GM19397 (cell line): Measurements from ENCODE around the gene GRIA1.

ENCODE experiments used
- ATAC-seq: cut with Tn5 transposase; IDR thresholded peaks from one replicate; pipeline ENCODE4 v1.9.1; 2021; ENCODE audit warnings: mild to moderate bottlenecking, moderate library complexity; ENCODE audit not compliant: unreplicated experiment

GRIA1 gene

GRCh38 chr5:153490118-153491037 lies at the start of gene GRIA1:
GRIA1 (plus strand) TSS chr5:153490670.
- ATAC-seq: no peak

DNA sequence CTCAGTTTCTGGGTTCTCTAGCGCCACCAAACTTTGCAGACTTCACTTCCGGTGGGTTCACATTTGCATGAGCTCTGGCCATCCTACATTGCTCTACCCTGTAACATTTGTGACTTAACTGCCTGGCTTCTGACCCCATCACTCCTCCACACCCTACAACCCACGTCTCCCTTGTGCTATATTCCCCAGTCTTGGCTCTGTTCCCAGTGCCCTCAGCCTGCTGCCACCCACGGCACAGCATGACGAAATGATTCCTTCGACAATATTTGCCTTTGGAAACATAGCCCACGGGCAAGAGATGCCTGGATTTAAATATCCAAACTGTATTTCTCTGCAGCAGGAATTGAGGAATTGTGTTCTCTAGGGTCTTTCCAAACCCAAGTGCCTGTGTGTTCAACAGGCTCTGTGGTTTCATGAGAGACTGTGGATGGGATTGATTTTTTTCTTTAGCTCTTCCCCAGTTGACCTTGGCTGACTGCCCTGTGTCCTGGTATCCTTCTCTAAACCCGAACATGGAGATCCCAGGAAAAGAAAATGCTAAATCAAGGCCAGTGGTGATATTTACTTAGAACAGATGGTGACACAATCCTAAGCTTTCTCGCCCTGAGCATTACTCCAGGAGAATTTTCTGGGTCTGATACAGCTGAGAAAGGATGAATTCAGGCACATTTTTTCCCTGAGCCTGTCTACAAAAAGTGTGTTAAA lies 44.4 kb upstream of the GRIA1 start:
- no peak for ATAC-seq

GRCh38 chr5:153447534-153447933 lies 42.9 kb upstream of the GRIA1 start:
- ATAC-seq: no peak

- ATAC-seq: no peak
These were observed 34.1 kb upstream of the GRIA1 start for GRCh38 chr5:153456354-153456753.

DNA sequence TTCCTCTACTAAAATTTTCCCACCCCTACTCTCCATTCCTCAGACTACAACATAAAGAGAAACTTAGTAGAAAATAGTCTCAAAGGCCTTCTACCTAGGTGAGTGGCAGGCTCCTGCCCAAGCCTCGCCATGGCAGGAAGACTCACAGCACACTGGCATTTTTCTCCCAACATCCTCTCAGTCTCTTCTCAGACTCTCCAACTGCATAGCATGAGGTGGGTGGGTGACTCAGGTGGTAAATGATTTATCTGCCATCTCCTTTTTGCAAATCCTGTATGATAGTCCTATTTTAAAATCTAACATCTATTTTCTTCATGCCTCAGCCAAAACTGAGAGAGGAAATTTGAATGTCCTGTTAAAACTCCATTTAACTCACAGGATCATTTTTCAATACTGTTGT lies 33.5 kb upstream of the GRIA1 start:
- no peak for ATAC-seq

GRCh38 chr5:153458268-153458667 lies 32.2 kb upstream of the GRIA1 start:
- no peak for ATAC-seq

- no peak for ATAC-seq
These were observed 31.3 kb upstream of the GRIA1 start for GRCh38 chr5:153459051-153459743.

DNA sequence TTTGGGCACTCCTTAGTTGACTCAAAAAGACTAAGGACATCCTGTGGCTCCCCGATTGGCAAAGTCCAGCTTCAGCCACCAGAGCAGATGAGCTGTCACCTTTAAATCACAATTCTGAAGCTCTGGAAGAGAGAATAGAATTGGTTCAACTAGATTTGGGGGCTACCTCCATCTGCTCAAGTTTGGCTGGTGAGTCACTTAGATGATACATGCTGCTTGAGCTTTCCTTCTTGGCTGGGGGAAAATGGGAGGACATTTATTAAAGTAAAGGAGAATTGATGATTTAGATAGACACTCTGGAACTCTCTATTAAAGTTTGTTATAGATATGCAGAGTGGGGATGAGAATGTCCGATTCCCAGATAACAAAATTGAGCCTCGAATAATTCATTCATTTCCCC lies 30.0 kb upstream of the GRIA1 start:
- no peak for ATAC-seq

DNA sequence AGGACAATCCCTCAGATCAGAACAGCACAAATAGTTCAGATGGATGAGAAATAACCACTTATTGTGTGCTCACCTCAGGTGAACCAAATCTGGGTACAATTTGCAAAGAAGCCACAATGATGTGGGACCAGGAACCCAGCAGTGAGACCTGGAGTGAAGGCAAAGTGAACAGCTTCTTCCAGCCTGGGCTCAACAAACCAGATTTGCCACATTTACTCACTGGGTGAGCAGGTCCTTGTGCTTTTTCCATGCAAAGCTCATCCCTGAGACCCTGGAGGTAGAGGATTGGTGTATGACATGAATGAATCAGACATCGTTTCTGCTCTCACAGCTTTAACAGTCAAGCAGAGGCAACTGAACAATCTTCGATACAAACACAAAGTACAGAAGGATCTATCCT lies 29.1 kb upstream of the GRIA1 start:
- ATAC-seq: no peak

DNA sequence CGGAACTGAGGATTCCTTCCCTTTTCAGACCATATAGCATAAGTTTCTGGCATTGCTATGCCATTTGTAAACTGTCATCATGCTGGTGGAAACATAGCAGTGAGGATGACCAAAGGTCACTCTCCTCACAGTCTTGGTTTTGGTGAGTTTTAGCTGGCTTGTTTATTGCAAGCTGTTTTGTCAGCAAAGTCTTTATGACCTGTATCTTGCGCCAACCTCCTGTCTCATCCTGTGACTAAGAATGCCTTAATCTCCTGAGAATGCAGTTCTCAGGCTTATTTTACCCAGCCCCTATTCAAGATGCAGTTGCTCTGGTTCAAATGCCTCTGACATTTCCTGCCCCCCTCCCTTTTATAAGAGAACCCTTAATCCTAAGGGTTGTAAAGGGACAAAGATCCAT lies 26.7 kb upstream of the GRIA1 start:
- ATAC-seq: no peak

- ATAC-seq: no peak
These were observed 22.9 kb upstream of the GRIA1 start for GRCh38 chr5:153467546-153467945.

- no peak for ATAC-seq
These were observed 21.0 kb upstream of the GRIA1 start for GRCh38 chr5:153469423-153469822.

GRCh38 chr5:153470736-153471135 lies 19.7 kb upstream of the GRIA1 start:
- no peak for ATAC-seq

DNA sequence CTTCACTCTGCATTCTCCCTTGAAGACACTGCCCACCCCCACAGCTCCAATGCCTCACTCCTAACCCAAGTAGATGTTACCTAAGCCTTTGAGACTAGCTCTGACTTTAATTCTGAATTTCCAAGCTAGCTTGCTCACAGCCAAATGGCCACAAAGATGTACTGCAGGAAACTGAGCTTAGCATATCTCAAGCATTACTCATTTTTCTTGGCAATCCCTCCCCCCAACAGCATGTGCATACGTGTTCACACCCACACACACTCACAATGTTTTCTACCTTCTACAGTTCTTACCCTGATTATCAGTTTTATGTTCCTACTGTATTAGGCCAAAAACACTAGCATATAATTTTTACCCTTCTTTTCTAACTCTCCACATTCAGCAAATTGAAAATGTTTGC lies 13.7 kb upstream of the GRIA1 start:
- ATAC-seq: no peak

DNA sequence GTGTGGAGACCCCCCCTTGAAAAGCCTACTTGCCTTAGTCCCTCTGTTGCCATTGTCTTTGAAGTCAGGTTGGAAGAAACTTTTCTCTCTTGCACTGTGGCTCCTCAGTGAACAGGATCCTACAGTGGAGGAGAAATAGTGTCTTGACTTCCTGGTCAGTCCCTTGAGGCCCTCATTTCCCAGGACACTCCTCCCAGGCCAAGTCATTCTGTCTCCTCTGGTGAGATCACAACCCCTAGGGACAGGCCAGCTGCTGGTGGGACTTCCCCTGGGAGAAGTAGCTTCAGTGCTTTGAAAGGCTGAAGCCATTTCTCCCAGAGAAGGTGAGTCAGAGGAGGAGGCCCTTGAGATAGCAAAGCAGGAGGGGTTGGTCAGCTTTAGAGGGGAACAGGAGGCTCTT lies 10.1 kb upstream of the GRIA1 start:
- ATAC-seq: peak; percentile 93

GRCh38 chr5:153483482-153483881 lies 7.0 kb upstream of the GRIA1 start:
- no peak for ATAC-seq

- ATAC-seq: no peak
These were observed 4.8 kb upstream of the GRIA1 start for GRCh38 chr5:153485641-153486040.

DNA sequence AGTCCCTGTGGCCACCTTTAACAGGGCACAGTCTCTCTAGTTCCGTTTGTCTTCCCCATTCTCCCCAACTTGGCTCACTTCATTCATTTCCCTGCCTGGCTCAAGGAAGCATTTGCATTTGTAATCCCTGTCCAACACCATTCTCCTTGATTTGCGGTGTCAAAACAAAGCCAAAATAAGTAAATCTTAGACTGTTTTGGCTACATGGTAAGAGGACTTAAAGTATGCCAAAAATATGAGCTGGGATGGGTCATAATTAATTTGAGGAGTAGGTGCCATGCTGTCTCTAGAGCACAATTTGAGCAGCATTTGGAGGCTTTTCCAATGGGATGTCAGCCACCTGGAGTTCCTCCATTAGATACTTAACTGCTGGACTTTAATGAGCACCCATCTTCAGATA lies 3.7 kb upstream of the GRIA1 start:
- ATAC-seq: no peak

GRCh38 chr5:153489611-153490010 lies 859 bp upstream of the GRIA1 start:
- ATAC-seq: no peak

- ATAC-seq: no peak
These were observed 721 bp downstream of the GRIA1 start for GRCh38 chr5:153491038-153491744.

DNA sequence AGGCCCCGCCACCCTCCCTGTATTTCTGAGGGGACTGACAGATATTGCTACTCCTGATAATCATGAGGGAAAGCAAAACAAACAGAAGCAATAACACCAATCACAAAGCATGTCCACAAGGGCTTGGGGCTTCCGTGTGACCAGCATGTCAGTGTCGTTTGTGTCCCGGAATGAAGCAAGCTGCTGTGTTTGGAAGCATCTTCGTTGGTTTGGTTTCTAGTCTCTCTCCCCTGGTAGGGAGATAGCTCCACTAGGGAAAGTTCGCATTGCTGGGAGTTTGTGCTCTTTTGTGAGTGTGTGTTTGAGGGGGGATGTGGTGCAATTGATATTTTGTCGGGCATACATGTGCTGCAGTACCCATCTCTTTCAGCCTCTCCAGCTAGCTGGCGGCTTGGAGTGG lies 1.4 kb downstream of the GRIA1 start:
- no peak for ATAC-seq
